ENCODE data around the gene GPR132. TPM values are rescaled to one million over a fixed set of nuclear protein-coding genes. Genes with fewer than 3 reads are reported as not detected.

The GPR132 gene
- total RNA-seq, 4 donors from 2014 or later: 2.7 to 9.0 (median 7.6) TPM

DNA sequence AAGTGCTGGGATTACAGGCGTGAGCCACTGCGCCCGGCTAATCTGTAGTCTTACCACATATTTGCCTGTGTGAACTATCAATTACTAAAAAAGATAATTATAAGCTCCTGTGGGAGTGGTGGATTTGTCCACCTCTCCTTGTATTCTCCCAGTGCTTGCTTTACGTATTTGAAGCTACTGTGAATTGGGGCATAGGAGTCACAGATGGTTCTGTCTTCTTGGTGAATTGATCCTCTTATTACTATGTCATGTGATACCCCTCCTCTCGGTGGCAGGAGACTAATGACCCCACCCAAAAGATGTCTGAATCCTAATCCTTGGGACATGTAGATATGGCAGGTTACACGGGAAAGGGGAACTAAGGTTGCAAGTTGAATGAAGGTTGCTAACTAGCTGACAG lies 11.8 kb downstream of the GPR132 start:
- no peak for ATAC-seq (ENCODE audit: low FRiP score)
- TF ChIP-seq, protein P1, sequence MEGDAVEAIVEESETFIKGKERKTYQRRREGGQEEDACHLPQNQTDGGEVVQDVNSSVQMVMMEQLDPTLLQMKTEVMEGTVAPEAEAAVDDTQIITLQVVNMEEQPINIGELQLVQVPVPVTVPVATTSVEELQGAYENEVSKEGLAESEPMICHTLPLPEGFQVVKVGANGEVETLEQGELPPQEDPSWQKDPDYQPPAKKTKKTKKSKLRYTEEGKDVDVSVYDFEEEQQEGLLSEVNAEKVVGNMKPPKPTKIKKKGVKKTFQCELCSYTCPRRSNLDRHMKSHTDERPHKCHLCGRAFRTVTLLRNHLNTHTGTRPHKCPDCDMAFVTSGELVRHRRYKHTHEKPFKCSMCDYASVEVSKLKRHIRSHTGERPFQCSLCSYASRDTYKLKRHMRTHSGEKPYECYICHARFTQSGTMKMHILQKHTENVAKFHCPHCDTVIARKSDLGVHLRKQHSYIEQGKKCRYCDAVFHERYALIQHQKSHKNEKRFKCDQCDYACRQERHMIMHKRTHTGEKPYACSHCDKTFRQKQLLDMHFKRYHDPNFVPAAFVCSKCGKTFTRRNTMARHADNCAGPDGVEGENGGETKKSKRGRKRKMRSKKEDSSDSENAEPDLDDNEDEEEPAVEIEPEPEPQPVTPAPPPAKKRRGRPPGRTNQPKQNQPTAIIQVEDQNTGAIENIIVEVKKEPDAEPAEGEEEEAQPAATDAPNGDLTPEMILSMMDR (IDR thresholded peaks at IDR 0.05): no peak

DNA sequence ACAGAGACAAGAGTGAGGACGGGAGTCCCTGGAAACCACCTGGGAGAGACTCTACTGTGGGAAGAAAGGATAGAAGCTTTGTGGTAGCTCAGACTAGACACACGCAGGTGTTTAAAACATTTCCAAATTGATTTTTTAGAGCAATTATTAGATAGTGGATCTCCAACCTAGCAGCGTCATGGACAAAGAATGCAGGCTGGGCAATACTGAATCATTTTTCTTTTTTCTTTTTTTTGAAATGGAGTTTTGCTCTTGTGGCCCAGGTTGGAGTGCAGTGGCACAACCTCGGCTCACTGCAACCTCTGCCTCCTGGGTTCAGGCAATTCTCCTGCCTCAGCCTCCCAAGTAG lies 13.1 kb downstream of the GPR132 start:
- no peak for ATAC-seq (ENCODE audit: low FRiP score)
- TF ChIP-seq, protein P1 (IDR thresholded peaks at IDR 0.05): no peak
- no peak for DNase-seq (ENCODE audit: low spot score)

More for the DNA sequence above, 11.8 kb downstream of the GPR132 start:
- no peak for DNase-seq (ENCODE audit: low spot score)

DNA sequence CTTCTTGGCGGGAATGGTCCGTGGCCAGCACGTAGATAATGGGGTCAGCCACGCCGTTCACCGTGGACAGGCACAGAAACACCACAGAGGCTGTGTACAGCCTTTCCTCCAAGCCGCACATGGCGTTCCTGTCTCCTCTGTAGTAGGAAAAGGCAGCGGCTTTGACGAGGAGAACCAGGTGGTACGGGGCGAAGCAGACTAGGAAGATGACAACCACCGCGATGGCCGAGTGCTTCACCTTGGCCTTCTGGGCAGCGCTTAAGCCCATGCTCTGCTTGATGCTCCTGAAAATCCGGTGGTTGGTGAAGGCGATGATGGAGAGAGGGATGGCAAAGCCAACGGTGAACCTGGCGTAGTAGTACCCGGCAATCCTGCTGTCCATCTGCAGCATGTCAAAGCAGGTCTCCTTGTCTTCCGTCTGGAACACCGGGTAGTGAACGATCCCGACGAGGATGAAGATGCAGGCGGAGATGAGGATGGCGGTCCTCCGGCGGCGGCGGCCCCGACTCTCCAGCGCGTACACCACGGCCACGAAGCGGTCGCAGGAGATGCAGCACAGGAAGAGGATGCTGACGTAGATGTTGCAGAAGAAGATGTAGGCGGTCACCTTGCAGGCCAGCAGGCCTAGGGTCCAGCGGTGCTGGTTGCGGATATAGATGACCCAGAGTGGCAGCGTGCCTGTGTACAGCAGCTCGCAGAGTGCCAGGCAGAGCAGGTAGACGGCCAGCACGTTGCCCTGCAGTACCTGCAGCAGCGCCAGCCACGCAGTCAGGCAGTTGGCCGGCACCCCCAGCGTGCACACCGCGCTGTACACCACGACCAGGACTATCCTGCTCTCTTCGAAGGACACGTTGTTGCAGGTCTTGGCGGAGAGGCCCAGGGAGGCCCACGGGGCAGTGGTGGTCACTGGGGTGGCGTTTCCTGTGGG lies 13.8 kb downstream of the GPR132 start:
- ATAC-seq (ENCODE audit: low FRiP score): no peak
- TF ChIP-seq, protein P1 (IDR thresholded peaks at IDR 0.05): no peak

DNA sequence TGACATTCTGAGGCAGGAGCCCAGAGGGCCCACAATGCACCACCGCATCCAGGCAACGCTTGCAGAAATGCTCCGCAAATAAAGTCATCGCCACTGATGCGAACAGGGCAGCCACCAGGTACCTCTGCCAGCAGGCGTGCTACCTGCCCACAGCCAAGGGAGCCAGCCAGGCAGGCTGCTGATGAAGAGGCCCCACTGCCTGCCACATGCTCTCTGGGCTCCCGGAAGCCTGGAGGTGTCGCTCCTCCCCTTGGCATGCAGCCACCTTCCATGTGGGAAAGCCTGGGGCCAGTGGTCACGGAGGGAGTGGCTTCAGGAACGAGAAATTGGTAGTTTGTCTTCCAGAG lies 14.7 kb downstream of the GPR132 start:
- DNase-seq (ENCODE audit: low spot score) (no peak), ATAC-seq (ENCODE audit: low FRiP score) (no peak)
- TF ChIP-seq, protein P1 (IDR thresholded peaks at IDR 0.05): no peak

More for the DNA sequence above, 13.8 kb downstream of the GPR132 start:
- no peak for DNase-seq (ENCODE audit: low spot score)

DNA sequence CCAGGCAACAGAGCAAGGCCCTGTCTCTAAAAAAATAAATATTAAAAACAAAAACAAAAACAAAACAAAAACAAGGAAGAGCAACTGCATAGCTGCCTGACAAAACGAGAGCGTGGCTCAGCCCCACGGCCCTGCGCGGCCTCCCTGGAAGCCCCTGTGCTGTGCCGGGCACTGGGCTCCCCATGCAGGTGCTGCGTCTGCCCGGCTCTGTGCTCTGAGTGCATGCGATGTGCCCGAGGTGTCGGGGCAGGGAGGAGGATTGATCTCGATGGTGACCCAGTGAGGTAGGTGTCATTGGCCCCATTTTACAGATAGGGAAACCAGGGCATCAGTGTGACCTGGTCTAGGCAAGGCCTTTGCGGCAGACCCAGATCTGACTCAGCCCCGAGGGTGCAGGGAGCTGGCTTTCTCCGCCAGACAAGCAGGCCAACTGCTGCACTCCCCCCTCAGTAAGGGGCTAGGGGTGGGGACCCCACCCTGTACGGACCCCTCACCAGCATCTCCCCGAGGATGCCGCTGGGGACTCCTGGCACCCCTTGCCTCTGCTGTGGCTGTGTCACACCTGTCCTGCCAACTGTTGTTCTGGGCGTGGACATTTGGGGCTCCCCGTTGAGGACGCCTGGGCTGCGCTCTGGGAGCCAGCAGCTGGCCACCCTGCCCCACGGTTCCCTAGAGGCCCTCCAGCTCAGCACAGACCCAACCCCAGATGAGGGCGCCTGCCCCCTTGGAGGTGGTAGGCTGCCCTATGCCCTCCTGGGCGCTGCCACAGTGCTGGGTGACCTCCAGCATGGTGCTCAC lies 15.3 kb downstream of the GPR132 start:
- DNase-seq (ENCODE audit: low spot score): no peak
- TF ChIP-seq, protein P1 (IDR thresholded peaks at IDR 0.05): no peak

DNA sequence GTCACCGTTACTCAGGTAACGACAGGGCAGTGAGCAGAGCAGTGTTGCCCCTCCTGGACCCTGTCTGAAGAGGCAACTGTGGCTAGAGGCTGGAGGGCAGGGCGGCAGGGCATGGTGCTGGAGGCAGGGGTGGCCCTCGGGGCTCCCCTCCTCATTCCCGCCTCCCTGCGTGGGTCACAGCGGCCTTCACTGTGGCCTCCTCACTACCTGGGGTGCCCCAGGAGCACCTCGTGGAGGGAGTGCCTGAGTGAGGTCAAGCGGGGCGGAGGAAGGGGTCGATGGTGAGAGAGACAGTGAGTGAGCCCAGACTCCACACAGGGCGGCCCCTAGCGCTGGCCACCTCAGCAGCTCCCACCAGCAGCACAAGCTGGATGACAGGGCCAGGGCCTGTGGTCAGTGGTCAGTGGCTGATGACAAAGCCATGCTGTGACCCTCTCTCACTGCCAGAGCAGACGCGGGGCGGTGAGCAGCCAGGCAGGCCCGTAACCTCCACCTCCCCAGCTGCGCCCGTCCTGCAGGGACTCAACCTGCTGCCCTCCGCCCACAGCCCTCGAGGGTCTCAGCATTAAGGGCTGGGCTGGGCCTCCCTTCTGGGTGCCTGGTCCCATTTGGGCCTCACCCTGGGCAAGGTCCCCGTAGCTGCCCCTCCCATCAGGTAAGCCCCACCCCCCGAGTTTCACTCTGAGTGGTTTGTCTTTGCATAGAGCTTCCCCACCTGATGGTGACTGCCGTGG lies 17.8 kb downstream of the GPR132 start:
- DNase-seq (ENCODE audit: low spot score) (no peak), ATAC-seq (ENCODE audit: low FRiP score) (no peak)
- TF ChIP-seq, protein P1 (IDR thresholded peaks at IDR 0.05): no peak

More for the DNA sequence above, 15.3 kb downstream of the GPR132 start:
- ATAC-seq (ENCODE audit: low FRiP score): no peak
